A549 (cell line): ENCODE measurements around the gene IL17B. TPM values are rescaled to one million over a fixed set of nuclear protein-coding genes. Genes with fewer than 3 reads are reported as not detected.

Source experiments
- ATAC-seq, 2 experiments: fragments of 200-7000 bp in 1 of 2; fragments of >200 bp in 1 of 2; cut with Nextera tagmentation in 1 of 2; cut with Tn5 transposase in 1 of 2; 3 replicates each; pipeline versions ENCODE4 v1.8.0 to v1.9.1; 2018 to 2020; ENCODE audit warnings: mild to moderate bottlenecking in 1 of 2, moderate library complexity in 1 of 2
- CTCF ChIA-PET: fragments of 300-600 bp; sonication (Branson Sonifier 250); formaldehyde crosslinking; extraction: SDS; loops from one replicate; lab custom pipeline; 2021; ENCODE audit warnings: antibody characterized with exemption, inconsistent platforms; lab: Yijun Ruan, JAX
- POLR2A ChIA-PET: fragments of 350-600 bp; formaldehyde crosslinking; extraction: SDS; loops from one replicate; lab custom pipeline; 2021; ENCODE audit warnings: antibody characterized with exemption, inconsistent platforms; lab: Yijun Ruan, JAX
- DNase-seq, 2 experiments: peaks; one replicate each; pipeline versions ENCODE4 v3.0.0 to v3.0.0-alpha.2; 2011 to 2016; ENCODE audit warnings: low read depth in 1 of 2, low spot score in 1 of 2
- FAIRE-seq: peaks from 2 replicates; lab custom pipeline; 2011; peaks lifted over from hg19 to GRCh38; lab: Jason Lieb, UNC
- H3K27ac ChIP-seq, 2 experiments: fragments of >200 bp; sonication (Bioruptor Twin); formaldehyde crosslinking; 3 replicates each; pipeline ENCODE4 v1.5.1; 2016 to 2017
- H3K4me1 ChIP-seq: fragments of >200 bp; sonication (Bioruptor Twin); formaldehyde crosslinking; 3 replicates; pipeline ENCODE4 v1.6.1; 2016
- H3K4me2 ChIP-seq: fragments of >200 bp; sonication (Bioruptor Twin); formaldehyde crosslinking; 3 replicates; pipeline ENCODE4 v1.6.1; 2016
- H3K4me3 ChIP-seq: fragments of >200 bp; sonication (Bioruptor Twin); formaldehyde crosslinking; 3 replicates; pipeline ENCODE4 v1.5.1; 2016
- H3K9me3 ChIP-seq: fragments of >200 bp; sonication (Bioruptor Twin); formaldehyde crosslinking; 3 replicates; pipeline ENCODE4 v1.6.1; 2016
- BCL3 ChIP-seq: fragments of >200 bp; sonication (Bioruptor Twin); formaldehyde crosslinking; IDR thresholded peaks from 3 replicates; pipeline ENCODE4 v1.6.1; 2016
- BHLHE40 ChIP-seq: IDR thresholded peaks from 2 replicates; pipeline ENCODE4 v1.6.1; 2012; ENCODE audit warnings: low read depth, low read length, inconsistent platforms
- CBX8 ChIP-seq: fragments of 200-600 bp; sonication (generic); IDR thresholded peaks from 2 replicates; pipeline ENCODE4 v1.6.1; 2016
- CEBPB ChIP-seq, 2 experiments: fragments of >200 bp in 1 of 2; sonication (Bioruptor Twin) in 1 of 2; formaldehyde crosslinking in 1 of 2; IDR thresholded peaks; 2 replicates each; pipeline ENCODE4 v1.6.1; 2012 to 2016
- CTCF ChIP-seq: fragments of >200 bp; sonication (Bioruptor Twin); formaldehyde crosslinking; IDR thresholded peaks from 3 replicates; pipeline ENCODE4 v1.5.1; 2016
- EHF ChIP-seq: fragments of 250-450 bp; sonication (Bioruptor Pico); IDR thresholded peaks from 2 replicates; pipeline ENCODE4 v1.5.0; 2020; ENCODE audit warnings: mild to moderate bottlenecking
- ELK1 ChIP-seq: fragments of 150-350 bp; IDR thresholded peaks from 2 replicates; pipeline ENCODE4 v1.6.1; 2014; ENCODE audit warnings: low read depth, mild to moderate bottlenecking, low read length
- EP300 ChIP-seq, 2 experiments: fragments of >200 bp; sonication (Bioruptor Twin); formaldehyde crosslinking; IDR thresholded peaks; 2 replicates in 1 of 2; 3 replicates in 1 of 2; pipeline ENCODE4 v1.6.1; 2016 to 2017
- HDAC2 ChIP-seq: fragments of 200-600 bp; sonication (generic); IDR thresholded peaks from 2 replicates; pipeline ENCODE4 v1.6.1; 2016
- HOXB13 ChIP-seq: fragments of 250-450 bp; sonication (Bioruptor Pico); IDR thresholded peaks from 2 replicates; pipeline ENCODE4 v1.5.0; 2020; ENCODE audit warnings: low read depth, mild to moderate bottlenecking, moderate library complexity
- HOXB5 ChIP-seq: fragments of 250-450 bp; sonication (Bioruptor Pico); IDR thresholded peaks from 2 replicates; pipeline ENCODE4 v1.5.0; 2020; ENCODE audit warnings: mild to moderate bottlenecking, moderate library complexity
- JUNB ChIP-seq: fragments of >200 bp; sonication (Bioruptor Twin); formaldehyde crosslinking; IDR thresholded peaks from 2 replicates; pipeline ENCODE4 v1.6.1; 2016
- KDM5A ChIP-seq: fragments of 200-600 bp; sonication (generic); IDR thresholded peaks from 2 replicates; pipeline ENCODE4 v1.6.1; 2016; ENCODE audit warnings: antibody characterized with exemption, mild to moderate bottlenecking
- MAFK ChIP-seq: fragments of 450-650 bp; IDR thresholded peaks from 2 replicates; pipeline ENCODE4 v1.6.1; 2014; ENCODE audit not compliant: partially characterized antibody
- MYC ChIP-seq: IDR thresholded peaks from 2 replicates; pipeline ENCODE4 v1.6.1; 2012; ENCODE audit warnings: mild to moderate bottlenecking, inconsistent platforms, low read length, improper control_type of control experiment, borderline replicate concordance
- NFE2L2 ChIP-seq: fragments of 150-350 bp; conservative IDR thresholded peaks from 2 replicates; pipeline ENCODE4 v1.6.1; 2014; ENCODE audit warnings: low read length
- NR3C1 ChIP-seq: fragments of >200 bp; sonication (Bioruptor Twin); formaldehyde crosslinking; IDR thresholded peaks from 3 replicates; pipeline ENCODE4 v1.6.1; 2017
- RAD21 ChIP-seq, 2 experiments: fragments of >200 bp in 1 of 2; sonication (Bioruptor Twin) in 1 of 2; formaldehyde crosslinking in 1 of 2; IDR thresholded peaks in 1 of 2; conservative IDR thresholded peaks in 1 of 2; 2 replicates in 1 of 2; 3 replicates in 1 of 2; pipeline ENCODE4 v1.6.1; 2012 to 2018; ENCODE audit warnings: inconsistent platforms in 1 of 2
- RARB ChIP-seq: fragments of 250-450 bp; sonication (Bioruptor Pico); IDR thresholded peaks from 2 replicates; pipeline ENCODE4 v1.8.0; 2021; ENCODE audit warnings: mild to moderate bottlenecking, moderate library complexity
- ZFP36 ChIP-seq: fragments of 450-650 bp; IDR thresholded peaks from 2 replicates; pipeline ENCODE4 v1.6.1; 2014; ENCODE audit warnings: borderline replicate concordance; ENCODE audit not compliant: partially characterized antibody
- ZNF302 ChIP-seq: fragments of 250-450 bp; sonication (Bioruptor Pico); IDR thresholded peaks from 2 replicates; pipeline ENCODE4 v1.9.0; 2021; ENCODE audit warnings: inconsistent platforms, mild to moderate bottlenecking, moderate library complexity
- WGBS: methylation state at CpG from one replicate; pipeline ENCODE4 v1.1.6; 2017; ENCODE audit errors: missing lambda C conversion rate; 5-methylcytosine and 5-hydroxymethylcytosine counted together
- polyA plus RNA-seq, 4 experiments: library from polyadenylated mRNA; depleted of rRNA in 3 of 4; stranded (reverse); fragments of >200 nt; fragmentation: RNase III in 1 of 4; extraction: RNeasy Plus Mini Kit Qiagen cat#74134 plus additional on column Dnase treatment in 1 of 4; gene quantifications; 2 replicates in 3 of 4; 3 replicates in 1 of 4; pipeline ENCODE4 v1.2.3, GENCODE V29; 2011 to 2017
- TF ChIP-seq, protein P1 (sequence below): fragments of >200 bp; sonication (Bioruptor Twin); formaldehyde crosslinking; IDR thresholded peaks from 2 replicates; pipeline ENCODE4 v1.6.1; 2016
- TF ChIP-seq, protein P2 (sequence below): IDR thresholded peaks from 2 replicates; pipeline ENCODE4 v1.6.1; 2012
- TF ChIP-seq, protein P3 (sequence below): fragments of 250-450 bp; sonication (Bioruptor Pico); IDR thresholded peaks from 2 replicates; pipeline ENCODE4 v1.5.0; 2020; ENCODE audit warnings: low read depth, mild to moderate bottlenecking, moderate library complexity

IL17B gene
- polyA plus RNA-seq, 2 of the 4 experiments (the other 2 are of a cell fraction) = 0.23 TPM; not detected in 1

DNA sequence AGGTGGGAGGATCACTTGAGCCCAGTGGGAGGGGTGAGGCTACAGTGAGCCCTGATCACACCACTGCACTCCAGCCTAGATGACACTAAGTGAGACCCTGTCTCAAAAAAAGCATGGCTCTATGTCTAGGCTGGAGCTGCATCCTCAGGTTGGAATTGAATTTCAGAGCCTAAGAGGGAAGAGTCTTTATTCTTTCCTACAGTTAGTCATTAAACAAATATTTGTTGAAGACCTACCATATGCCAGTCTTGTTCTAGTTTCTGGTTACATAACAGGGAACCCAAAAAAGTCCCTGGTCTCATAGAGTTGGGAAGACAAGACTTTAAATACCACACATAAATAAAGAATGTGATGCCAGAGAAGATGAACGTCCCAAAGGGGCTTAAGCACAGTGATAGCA is 40.7 kb downstream of the IL17B start (continued):
- TF ChIP-seq, protein P1, sequence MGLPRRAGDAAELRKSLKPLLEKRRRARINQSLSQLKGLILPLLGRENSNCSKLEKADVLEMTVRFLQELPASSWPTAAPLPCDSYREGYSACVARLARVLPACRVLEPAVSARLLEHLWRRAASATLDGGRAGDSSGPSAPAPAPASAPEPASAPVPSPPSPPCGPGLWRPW = no peak

- Histone ChIP-seq H3K9me3 (no peaks in the 10 kb centered on the region), H3K4me3 (no peak overlapping the region), H3K27ac (no peak overlapping the region), H3K4me2 (no peak overlapping the region), H3K4me1 (peaks cover 17% of the 10 kb centered on the region)
- no peak for TF ChIP-seq HDAC2
- no peak for TF ChIP-seq NFE2L2
- TF ChIP-seq CBX8 = no peak
- TF ChIP-seq, protein P2, sequence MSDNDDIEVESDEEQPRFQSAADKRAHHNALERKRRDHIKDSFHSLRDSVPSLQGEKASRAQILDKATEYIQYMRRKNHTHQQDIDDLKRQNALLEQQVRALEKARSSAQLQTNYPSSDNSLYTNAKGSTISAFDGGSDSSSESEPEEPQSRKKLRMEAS = no peak
- no peak for TF ChIP-seq HOXB5
- no peak for TF ChIP-seq HOXB13 (CRISPR knock-in tag)
- TF ChIP-seq ZFP36 = no peak
- TF ChIP-seq BHLHE40 = no peak
- TF ChIP-seq KDM5A = no peak
- CTCF ChIA-PET = interaction anchor here (0.8 to 12.7 kb wide), 3 partner anchors 11 to 34 kb away, joined by 3 to 93 read pairs (median 4); no protein-coding TSS in a partner anchor
- POLR2A ChIA-PET = no interaction called here
- 91% methylated on average over 4 of the region's 4 CpGs for WGBS
- DNase-seq = no peak
- ATAC-seq = no peak
- no peak for FAIRE-seq
These were observed 41.4 kb downstream of the IL17B start for GRCh38 chr5:149337736-149338135.

DNA sequence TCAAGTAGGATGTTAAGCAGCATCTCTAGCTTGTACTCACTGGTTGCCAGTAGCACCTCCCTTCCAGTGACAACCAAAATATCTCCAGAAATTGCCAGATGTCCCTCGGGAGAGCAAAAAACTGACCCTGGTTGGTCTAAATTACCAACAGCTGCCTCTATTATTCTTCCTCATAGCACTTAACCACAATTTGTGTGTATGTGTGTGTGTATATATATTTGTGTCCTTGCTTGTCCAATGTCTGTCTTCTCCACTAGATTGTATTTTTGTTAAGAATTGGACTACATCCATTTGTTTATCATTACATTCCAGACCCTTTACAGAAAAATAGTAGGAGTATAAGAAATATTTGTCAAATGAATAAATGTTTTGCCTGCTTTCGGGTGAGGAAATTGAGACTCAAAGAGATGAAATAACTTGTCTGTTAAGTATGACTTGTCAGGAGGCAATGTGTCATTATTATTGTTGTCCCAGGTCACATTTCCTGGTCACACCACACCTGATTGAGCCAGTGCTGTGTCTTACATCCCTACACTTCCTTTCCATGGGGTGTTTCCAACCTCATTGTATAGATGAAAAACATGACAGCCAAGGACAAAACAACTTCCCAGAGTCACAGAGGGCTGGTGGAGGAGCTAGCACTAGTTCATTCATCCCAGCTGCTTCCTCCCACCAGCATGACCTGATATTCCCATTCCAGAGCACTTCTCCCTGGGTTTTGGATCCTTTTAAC is 45.2 kb downstream of the IL17B start:
- H3K4me2 ChIP-seq = no peak overlapping the region
- no peak overlapping the region for H3K27ac ChIP-seq
- ChIA-PET CTCF (interaction anchor here (1.3 to 2.7 kb wide), 4 partner anchors 9 to 33 kb away, joined by 3 to 10 read pairs (median 4); no protein-coding TSS in a partner anchor), POLR2A (no interaction called here)
- H3K4me3 ChIP-seq = no peak overlapping the region
- no peak for ATAC-seq
- H3K4me1 ChIP-seq = peaks cover 11% of the 10 kb centered on the region
- 84% methylated on average over 2 of the region's 2 CpGs for WGBS
- no peak for FAIRE-seq
- no peaks in the 10 kb centered on the region for H3K9me3 ChIP-seq
- no peak for TF ChIP-seq ELK1
- TF ChIP-seq JUNB = no peak
- no peak for TF ChIP-seq BCL3
- TF ChIP-seq MAFK = no peak
- TF ChIP-seq RAD21 (conservative IDR thresholded peaks at IDR 0.05 in 1 of 2, IDR thresholded peaks at IDR 0.05 in 1 of 2) = no peak
- TF ChIP-seq KDM5A = no peak
- no peak for TF ChIP-seq ZNF302 (CRISPR knock-in tag)
- TF ChIP-seq CBX8 = no peak
- TF ChIP-seq NR3C1 = no peak
- TF ChIP-seq CTCF = no peak
- TF ChIP-seq MYC = no peak
- no peak for TF ChIP-seq EP300 (IDR thresholded peaks at IDR 0.05)
- TF ChIP-seq CEBPB (IDR thresholded peaks at IDR 0.05) = no peak
- TF ChIP-seq RARB (CRISPR knock-in tag) = no peak
- TF ChIP-seq, protein P3, sequence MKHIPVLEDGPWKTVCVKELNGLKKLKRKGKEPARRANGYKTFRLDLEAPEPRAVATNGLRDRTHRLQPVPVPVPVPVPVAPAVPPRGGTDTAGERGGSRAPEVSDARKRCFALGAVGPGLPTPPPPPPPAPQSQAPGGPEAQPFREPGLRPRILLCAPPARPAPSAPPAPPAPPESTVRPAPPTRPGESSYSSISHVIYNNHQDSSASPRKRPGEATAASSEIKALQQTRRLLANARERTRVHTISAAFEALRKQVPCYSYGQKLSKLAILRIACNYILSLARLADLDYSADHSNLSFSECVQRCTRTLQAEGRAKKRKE (CRISPR knock-in tag) = no peak
- TF ChIP-seq EHF (CRISPR knock-in tag) = no peak
- DNase-seq = no peak
